Measurements from ENCODE around the gene CD300LG. TPM values are rescaled to one million over a fixed set of nuclear protein-coding genes. Genes with fewer than 3 reads are reported as not detected.
"Not testable (repeated sequence)": the region's sequence is repeated elsewhere in the genome, so short reads cannot be mapped to it uniquely, and the experiment has no call there.

CD300LG gene
- total RNA-seq, 2 donors from 2014 or later = 0.09 to 33.5 TPM

DNA sequence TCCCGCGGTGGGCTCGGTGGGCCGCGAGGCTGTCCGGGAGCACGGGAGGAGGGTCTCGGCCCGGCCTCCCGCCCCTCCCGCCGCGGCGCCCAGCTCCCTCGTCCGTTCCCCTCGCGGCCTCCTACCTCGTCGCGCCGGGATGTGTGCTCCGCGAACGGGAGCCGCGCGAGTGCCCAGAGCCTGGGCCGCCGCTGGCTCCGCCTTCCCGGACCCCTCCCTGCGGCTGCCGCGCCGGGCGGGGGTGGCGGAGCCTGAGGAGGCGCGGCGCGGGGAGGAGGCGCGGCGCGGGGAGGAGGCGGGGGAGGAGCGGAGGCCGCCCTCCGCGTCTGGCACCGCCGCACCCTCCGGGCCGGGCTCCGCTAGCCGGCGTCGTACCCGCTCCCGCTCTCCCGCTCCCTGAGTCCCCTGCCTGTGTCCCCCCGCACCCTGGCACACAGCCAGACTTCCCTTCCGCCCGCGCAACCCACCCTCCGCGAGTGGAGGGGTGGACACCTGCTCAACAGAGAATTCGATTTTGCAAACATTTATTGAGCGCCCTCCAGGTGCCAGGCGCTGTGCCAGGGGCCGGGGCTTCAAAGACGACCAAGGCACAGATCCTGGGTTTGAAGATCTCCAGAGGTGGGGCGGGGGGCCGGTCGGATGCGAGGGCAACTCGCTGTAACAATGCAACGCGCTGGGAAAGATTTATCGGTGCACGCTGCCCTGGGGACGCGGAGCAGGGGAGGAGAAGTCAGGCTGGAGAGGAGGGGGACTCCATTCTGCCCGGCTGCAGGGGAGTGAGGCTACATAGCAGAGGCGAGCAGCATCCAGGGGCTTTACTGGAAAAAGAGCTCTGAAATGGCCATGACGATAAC is 13.8 kb upstream of the CD300LG start, which contains the start of gene MPP3:
Gene MPP3 (minus strand): TSS at position 171 of the 854 bp plus-strand sequence. CDS start 1,240 bp downstream, outside the sequence.
- whole genome bisulfite sequencing = 1% methylated on average over 35 of the region's 87 CpGs
- no peaks in the 10 kb centered on the region for H3K36me3 ChIP-seq
- peak; percentile 55 for TF ChIP-seq POLR2A (IDR thresholded peaks at IDR 0.05)
- TF ChIP-seq POLR2AphosphoS5 (IDR thresholded peaks at IDR 0.05) = no peak
- H3K4me1 ChIP-seq (replicated peaks) = no peaks in the 10 kb centered on the region
- peak within 1 kb of the TSS; percentile 58 to 79 for H3K4me3 ChIP-seq
- DNase-seq (ENCODE audit: low spot score) = peak; percentile 52
- no peaks in the 10 kb centered on the region for H3K27me3 ChIP-seq (replicated peaks; ENCODE audit: insufficient read depth)
- intact Hi-C loops (cut with DNase I) = loop anchor here (5.0 kb wide), 1 partner anchor 56 kb away; the partner anchor contains the start of gene DUSP3
- H3K27ac ChIP-seq = peak within 1 kb of the TSS; percentile 64 to 65
- H3K9me3 ChIP-seq = no peaks in the 10 kb centered on the region

- 56% methylated on average over 2 of the region's 2 CpGs for WGBS
- H3K9me3 ChIP-seq = no peaks in the 10 kb centered on the region
- H3K4me1 ChIP-seq (replicated peaks) = no peaks in the 10 kb centered on the region
- DNase-seq (ENCODE audit: low spot score) = no peak
- intact Hi-C loops (cut with DNase I) = loop anchor here (5.0 kb wide), 1 partner anchor 57 kb away; the partner anchor contains the start of gene DUSP3
- TF ChIP-seq POLR2AphosphoS5 (IDR thresholded peaks at IDR 0.05) = no peak
- no peak for TF ChIP-seq POLR2A (IDR thresholded peaks at IDR 0.05)
- TF ChIP-seq CTCF (IDR thresholded peaks at IDR 0.05) = no peak
- H3K27me3 ChIP-seq (replicated peaks; ENCODE audit: insufficient read depth) = no peaks in the 10 kb centered on the region
- no peak overlapping the region for H3K4me3 ChIP-seq
- no peaks in the 10 kb centered on the region for H3K36me3 ChIP-seq
- no peak overlapping the region for H3K27ac ChIP-seq
Observed at GRCh38 chr17:43834106-43834505, 12.9 kb upstream of the CD300LG start.

- H3K4me3 ChIP-seq = no peak overlapping the region
- WGBS = 35% methylated on average over 7 of the region's 7 CpGs
- no peak overlapping the region for H3K27ac ChIP-seq
- H3K36me3 ChIP-seq = no peaks in the 10 kb centered on the region
- DNase-seq (ENCODE audit: low spot score) = peak; percentile 33
- TF ChIP-seq POLR2AphosphoS5 (IDR thresholded peaks at IDR 0.05) = peak; percentile 9
- no peak for TF ChIP-seq POLR2A (IDR thresholded peaks at IDR 0.05)
- no peaks in the 10 kb centered on the region for H3K9me3 ChIP-seq
- intact Hi-C loops (cut with DNase I) = no loop called here
- no peaks in the 10 kb centered on the region for H3K27me3 ChIP-seq (replicated peaks; ENCODE audit: insufficient read depth)
- no peaks in the 10 kb centered on the region for H3K4me1 ChIP-seq (replicated peaks)
Observed at GRCh38 chr17:43839670-43840108, 7.3 kb upstream of the CD300LG start.

- no peak overlapping the region for H3K27ac ChIP-seq
- no peaks in the 10 kb centered on the region for H3K36me3 ChIP-seq
- 83% methylated on average over 4 of the region's 4 CpGs for WGBS
- H3K9me3 ChIP-seq = no peaks in the 10 kb centered on the region
- TF ChIP-seq POLR2A (IDR thresholded peaks at IDR 0.05) (no peak), POLR2AphosphoS5 (IDR thresholded peaks at IDR 0.05) (no peak), CTCF (IDR thresholded peaks at IDR 0.05) (no peak)
- no peak for DNase-seq (ENCODE audit: low spot score)
- no peaks in the 10 kb centered on the region for H3K4me1 ChIP-seq (replicated peaks)
- H3K27me3 ChIP-seq (replicated peaks; ENCODE audit: insufficient read depth) = no peaks in the 10 kb centered on the region
- intact Hi-C loops (cut with DNase I) = no loop called here
- no peak overlapping the region for H3K4me3 ChIP-seq
Observed at GRCh38 chr17:43840814-43841213, 6.2 kb upstream of the CD300LG start.

GRCh38 chr17:43841282-43841681 is 5.7 kb upstream of the CD300LG start:
- no peak for DNase-seq (ENCODE audit: low spot score)
- Histone ChIP-seq H3K27me3 (replicated peaks; ENCODE audit: insufficient read depth) (no peaks in the 10 kb centered on the region), H3K27ac (no peak overlapping the region), H3K4me3 (no peak overlapping the region), H3K4me1 (replicated peaks) (no peaks in the 10 kb centered on the region), H3K36me3 (no peaks in the 10 kb centered on the region), H3K9me3 (no peaks in the 10 kb centered on the region)
- intact Hi-C loops (cut with DNase I) = no loop called here
- WGBS = 65% methylated on average over 4 of the region's 4 CpGs
- TF ChIP-seq POLR2AphosphoS5 (IDR thresholded peaks at IDR 0.05) = no peak
- no peak for TF ChIP-seq POLR2A (IDR thresholded peaks at IDR 0.05)
- no peak for TF ChIP-seq CTCF (IDR thresholded peaks at IDR 0.05)

DNA sequence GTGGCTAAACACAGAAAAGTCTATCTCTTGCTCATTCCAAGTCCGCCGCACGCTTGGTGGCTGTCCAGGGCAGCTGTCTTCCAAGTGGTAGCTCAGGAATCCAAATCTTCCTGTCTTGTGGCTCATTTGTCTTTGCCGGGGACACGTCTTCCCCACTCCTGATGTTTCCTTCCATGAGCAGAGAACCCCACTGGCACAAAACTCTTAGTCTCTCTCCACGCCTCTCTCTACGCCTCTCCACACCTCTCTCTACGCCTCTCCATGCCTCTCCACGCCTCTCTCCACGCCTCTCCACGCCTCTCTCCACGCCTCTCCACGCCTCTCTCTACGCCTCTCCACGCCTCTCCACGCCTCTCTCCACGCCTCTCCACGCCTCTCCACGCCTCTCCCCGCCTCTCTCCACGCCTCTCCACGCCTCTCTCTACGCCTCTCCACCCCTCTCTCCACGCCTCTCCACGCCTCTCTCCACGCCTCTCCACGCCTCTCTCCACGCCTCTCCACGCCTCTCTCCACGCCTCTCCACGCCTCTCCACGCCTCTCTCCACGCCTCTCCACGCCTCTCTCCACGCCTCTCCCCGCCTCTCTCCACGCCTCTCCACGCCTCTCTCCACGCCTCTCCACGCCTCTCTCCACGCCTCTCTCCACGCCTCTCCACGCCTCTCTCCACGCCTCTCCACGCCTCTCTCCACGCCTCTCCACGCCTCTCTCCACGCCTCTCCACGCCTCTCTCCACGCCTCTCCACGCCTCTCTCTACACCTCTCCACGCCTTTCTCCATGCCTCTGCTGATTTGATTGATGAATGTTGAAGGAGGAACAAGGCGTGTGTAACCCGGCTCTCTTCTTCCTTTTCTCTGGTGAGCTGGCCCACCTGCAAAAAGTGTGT is 4.6 kb upstream of the CD300LG start:
- H3K4me3 ChIP-seq; H3K27me3 ChIP-seq (replicated peaks; ENCODE audit: insufficient read depth); intact Hi-C loops (cut with DNase I); DNase-seq (ENCODE audit: low spot score); H3K36me3 ChIP-seq; H3K4me1 ChIP-seq (replicated peaks); H3K9me3 ChIP-seq; H3K27ac ChIP-seq: not testable (repeated sequence)
- 75% methylated on average over 54 of the region's 54 CpGs for WGBS

Data from prostate gland (tissue), 2 donors.